ENCODE data around the gene EXOSC1. TPM values are rescaled to one million over a fixed set of nuclear protein-coding genes. Genes with fewer than 3 reads are reported as not detected.

The EXOSC1 gene
- total and polyA plus RNA-seq, 2 of the 13 experiments (the other 11 are each of a cell fraction or from before 2014, with no cell fraction given), result 36.3 to 39.9 TPM

GRCh38 chr10:97390091-97390490 lies 55.7 kb downstream of the EXOSC1 start:
- no TSS peak for BruUV-seq (replicated peaks)
- 93% methylated on average over 4 of the region's 5 CpGs for whole genome bisulfite sequencing (ENCODE audit: low lambda C conversion rate)
- intact Hi-C loops (cut with micrococcal nuclease; ENCODE audit: unreplicated experiment), result no loop called here
- in situ Hi-C loops (cut with HindIII; ENCODE audit: extremely low pct_ligation_motif_present, low pct_unique_long_range_greater_than_20kb), result no loop called here
- FAIRE-seq (no peak), DNase-seq (ENCODE audit: low spot score) (no peak), ATAC-seq (no peak; the same call in 2 of the 3 replicates)
- Histone ChIP-seq H3K4me1 (ENCODE audit: insufficient read depth, low read length) (no peaks in the 10 kb centered on the region), H3K36me3 (replicated peaks in 1 of 2; ENCODE audit: control insufficient read depth in 1 of 2, insufficient read depth in 2 of 2, low read length in 2 of 2) (peaks cover 27 to 59% of the 10 kb centered on the region in 2 experiments; a peak in 4 of 5 replicates), H3K4me2 (ENCODE audit: low read depth, low read length) (no peak overlapping the region), H4K20me1 (ENCODE audit: insufficient read depth, low read length) (no peaks in the 10 kb centered on the region), H3K9ac (ENCODE audit: insufficient read depth, low read depth, low read length) (no peak overlapping the region), H2AFZ (ENCODE audit: low read length) (no peak overlapping the region), H3K27ac (ENCODE audit: extremely low read length, insufficient read depth, low read length) (no peak overlapping the region), H3K79me2 (ENCODE audit: insufficient read depth, low read length) (no peaks in the 10 kb centered on the region), H3K9me3 (ENCODE audit: low read length) (no peaks in the 10 kb centered on the region), H3K4me3 (replicated peaks in 1 of 3; ENCODE audit: insufficient read depth in 1 of 3, low read depth in 2 of 3, low read length in 3 of 3) (no peak overlapping the region), H3K27me3 (ENCODE audit: control insufficient read depth in 1 of 2, insufficient read depth in 2 of 2, low read length in 2 of 2) (no peaks in the 10 kb centered on the region)
- ChIA-PET CTCF (ENCODE audit: low intra/inter-chr PET ratio, low total read pairs) (no interaction called here), POLR2A (interaction anchor here (1.3 kb wide), 1 partner anchor 10 kb away, joined by 3 read pairs; no protein-coding TSS in a partner anchor)
- TF ChIP-seq ZSCAN31 (CRISPR knock-in tag; IDR thresholded peaks at IDR 0.05; ENCODE audit: low read depth), result no peak
- TF ChIP-seq ZNF431 (CRISPR knock-in tag; IDR thresholded peaks at IDR 0.05; ENCODE audit: borderline replicate concordance, low read depth), result no peak
- TF ChIP-seq ZNF619 (CRISPR knock-in tag; IDR thresholded peaks at IDR 0.05), result no peak
- no peak for TF ChIP-seq MED1 (CRISPR knock-in tag; IDR thresholded peaks at IDR 0.05)
- no peak for TF ChIP-seq MXI1 (IDR thresholded peaks at IDR 0.05; ENCODE audit: borderline replicate concordance, low read depth, low read length)
- TF ChIP-seq ZKSCAN1 (IDR thresholded peaks at IDR 0.05; ENCODE audit: low read length), result no peak
- no peak for TF ChIP-seq AGO2 (optimal IDR thresholded peaks at IDR 0.05; ENCODE audit: low read depth, low read length)
- TF ChIP-seq E2F2 (CRISPR knock-in tag; IDR thresholded peaks at IDR 0.05; ENCODE audit: borderline replicate concordance), result no peak
- TF ChIP-seq TOPORS (CRISPR knock-in tag; IDR thresholded peaks at IDR 0.05), result no peak
- no peak for TF ChIP-seq ZNF646 (CRISPR knock-in tag; IDR thresholded peaks at IDR 0.05)
- no peak for TF ChIP-seq TRAFD1 (CRISPR knock-in tag; IDR thresholded peaks at IDR 0.05; ENCODE audit: borderline replicate concordance)
- no peak for TF ChIP-seq FOXP1 (IDR thresholded peaks at IDR 0.05)
- TF ChIP-seq FOXP1 (CRISPR knock-in tag; IDR thresholded peaks at IDR 0.05), result no peak

Data from HepG2 (cell line).